K562 (cell line): Measurements from ENCODE around the gene CA5B.
"Not testable (repeated sequence)": the region's sequence is repeated elsewhere in the genome, so short reads cannot be mapped to it uniquely, and the experiment has no call there.

Source experiments
- CBFB ChIP-seq: sonication (generic); formaldehyde crosslinking; IDR thresholded peaks from 2 replicates; pipeline ENCODE4 v1.4.0; 2020; ENCODE audit warnings: mild to moderate bottlenecking, missing genetic modification reagents
- CCAR2 ChIP-seq: fragments of 200-400 bp; formaldehyde crosslinking; IDR thresholded peaks from 2 replicates; pipeline ENCODE4 v1.6.1; 2017; ENCODE audit warnings: mild to moderate bottlenecking, low read depth, low read length
- CEBPG ChIP-seq, 3 experiments: fragments of 200-800 bp in 1 of 3; sonication (Bioruptor generic) in 1 of 3; sonication (generic) in 1 of 3; formaldehyde crosslinking in 1 of 3; IDR thresholded peaks in 2 of 3; conservative IDR thresholded peaks in 1 of 3; 2 replicates each; pipeline versions ENCODE4 v1.6.1 to v1.8.0; 2016 to 2022; ENCODE audit warnings: missing compliant biosample characterization in 2 of 3, missing genetic modification characterization in 2 of 3, mild to moderate bottlenecking in 1 of 3, missing genetic modification reagents in 1 of 3
- JUN ChIP-seq, 2 experiments: sonication (generic) in 1 of 2; formaldehyde crosslinking in 1 of 2; IDR thresholded peaks; 2 replicates each; pipeline versions ENCODE4 v1.6.1 to v1.8.0; 2012 to 2022; ENCODE audit warnings: borderline replicate concordance in 2 of 2, mild to moderate bottlenecking in 2 of 2, improper control_type of control experiment in 1 of 2, low read depth in 1 of 2, low read length in 1 of 2, missing genetic modification reagents in 1 of 2
- PBX2 ChIP-seq, 2 experiments: IDR thresholded peaks in 1 of 2; conservative IDR thresholded peaks in 1 of 2; 2 replicates each; pipeline ENCODE4 v1.6.1; 2016; ENCODE audit warnings: low read depth in 2 of 2, mild to moderate bottlenecking in 1 of 2, missing compliant biosample characterization in 1 of 2, missing genetic modification characterization in 1 of 2, moderate library complexity in 1 of 2
- SIN3A ChIP-seq, 2 experiments: fragments of 150-350 bp in 1 of 2; IDR thresholded peaks; 2 replicates each; pipeline ENCODE4 v1.6.1; 2011 to 2016; ENCODE audit warnings: borderline replicate concordance in 2 of 2, low read depth in 2 of 2, low read length in 2 of 2, mild to moderate bottlenecking in 2 of 2, moderate library complexity in 2 of 2; ENCODE audit not compliant: control insufficient read depth in 1 of 2
- ZZZ3 ChIP-seq: fragments of 450-650 bp; IDR thresholded peaks from 2 replicates; pipeline ENCODE4 v1.6.1; 2016; ENCODE audit warnings: antibody characterized with exemption, mild to moderate bottlenecking, moderate library complexity
- TF ChIP-seq, protein P1 (sequence below): fragments of 450-650 bp; IDR thresholded peaks from one replicate; pipeline ENCODE4 v1.6.1; 2018; ENCODE audit warnings: mild to moderate bottlenecking, moderate library complexity; ENCODE audit not compliant: partially characterized antibody
- TF ChIP-seq, protein P2 (sequence below): IDR thresholded peaks from 3 replicates; pipeline ENCODE4 v1.6.1; 2011; ENCODE audit warnings: borderline replicate concordance, mild to moderate bottlenecking; ENCODE audit not compliant: insufficient read length, insufficient read depth
- TF ChIP-seq, protein P3 (sequence below), 3 experiments: IDR thresholded peaks in 2 of 3; conservative IDR thresholded peaks in 1 of 3; 2 replicates each; pipeline ENCODE4 v1.5.1; 2011 to 2012; ENCODE audit warnings: low read length in 3 of 3, mild to moderate bottlenecking in 3 of 3, control low read depth in 2 of 3, improper control_type of control experiment in 1 of 3, inconsistent platforms in 1 of 3, low read depth in 1 of 3, mixed read lengths in 1 of 3, moderate library complexity in 1 of 3; ENCODE audit not compliant: insufficient read depth in 2 of 3
- TF ChIP-seq, protein P4 (sequence below), 2 experiments: IDR thresholded peaks; 2 replicates each; pipeline ENCODE4 v1.6.1; 2012; ENCODE audit warnings: improper control_type of control experiment in 2 of 2, low read depth in 2 of 2, low read length in 2 of 2, borderline replicate concordance in 1 of 2

GRCh38 chrX:15831347-15831746 lies 93.3 kb downstream of the CA5B start:
- not testable (repeated sequence) for TF ChIP-seq ZZZ3; CBFB (CRISPR knock-in tag); SIN3A (IDR thresholded peaks at IDR 0.05; ENCODE audit: borderline replicate concordance in 2 of 2, control insufficient read depth in 1 of 2, low read depth in 2 of 2, low read length in 2 of 2); CEBPG (CRISPR knock-in tag; IDR thresholded peaks at IDR 0.05); CEBPG (tag; conservative IDR thresholded peaks at IDR 0.05 in 1 of 2, IDR thresholded peaks at IDR 0.05 in 1 of 2); PBX2 (CRISPR knock-in tag; IDR thresholded peaks at IDR 0.05; ENCODE audit: low read depth); PBX2 (tag; conservative IDR thresholded peaks at IDR 0.05; ENCODE audit: low read depth); CCAR2; JUN (IDR thresholded peaks at IDR 0.05; ENCODE audit: borderline replicate concordance, low read depth, low read length); JUN (CRISPR knock-in tag; IDR thresholded peaks at IDR 0.05; ENCODE audit: borderline replicate concordance)
- TF ChIP-seq, protein P1, sequence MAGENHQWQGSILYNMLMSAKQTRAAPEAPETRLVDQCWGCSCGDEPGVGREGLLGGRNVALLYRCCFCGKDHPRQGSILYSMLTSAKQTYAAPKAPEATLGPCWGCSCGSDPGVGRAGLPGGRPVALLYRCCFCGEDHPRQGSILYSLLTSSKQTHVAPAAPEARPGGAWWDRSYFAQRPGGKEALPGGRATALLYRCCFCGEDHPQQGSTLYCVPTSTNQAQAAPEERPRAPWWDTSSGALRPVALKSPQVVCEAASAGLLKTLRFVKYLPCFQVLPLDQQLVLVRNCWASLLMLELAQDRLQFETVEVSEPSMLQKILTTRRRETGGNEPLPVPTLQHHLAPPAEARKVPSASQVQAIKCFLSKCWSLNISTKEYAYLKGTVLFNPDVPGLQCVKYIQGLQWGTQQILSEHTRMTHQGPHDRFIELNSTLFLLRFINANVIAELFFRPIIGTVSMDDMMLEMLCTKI, result not testable (repeated sequence)
- TF ChIP-seq, protein P2, sequence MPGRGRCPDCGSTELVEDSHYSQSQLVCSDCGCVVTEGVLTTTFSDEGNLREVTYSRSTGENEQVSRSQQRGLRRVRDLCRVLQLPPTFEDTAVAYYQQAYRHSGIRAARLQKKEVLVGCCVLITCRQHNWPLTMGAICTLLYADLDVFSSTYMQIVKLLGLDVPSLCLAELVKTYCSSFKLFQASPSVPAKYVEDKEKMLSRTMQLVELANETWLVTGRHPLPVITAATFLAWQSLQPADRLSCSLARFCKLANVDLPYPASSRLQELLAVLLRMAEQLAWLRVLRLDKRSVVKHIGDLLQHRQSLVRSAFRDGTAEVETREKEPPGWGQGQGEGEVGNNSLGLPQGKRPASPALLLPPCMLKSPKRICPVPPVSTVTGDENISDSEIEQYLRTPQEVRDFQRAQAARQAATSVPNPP, result not testable (repeated sequence)
- TF ChIP-seq, protein P3, sequence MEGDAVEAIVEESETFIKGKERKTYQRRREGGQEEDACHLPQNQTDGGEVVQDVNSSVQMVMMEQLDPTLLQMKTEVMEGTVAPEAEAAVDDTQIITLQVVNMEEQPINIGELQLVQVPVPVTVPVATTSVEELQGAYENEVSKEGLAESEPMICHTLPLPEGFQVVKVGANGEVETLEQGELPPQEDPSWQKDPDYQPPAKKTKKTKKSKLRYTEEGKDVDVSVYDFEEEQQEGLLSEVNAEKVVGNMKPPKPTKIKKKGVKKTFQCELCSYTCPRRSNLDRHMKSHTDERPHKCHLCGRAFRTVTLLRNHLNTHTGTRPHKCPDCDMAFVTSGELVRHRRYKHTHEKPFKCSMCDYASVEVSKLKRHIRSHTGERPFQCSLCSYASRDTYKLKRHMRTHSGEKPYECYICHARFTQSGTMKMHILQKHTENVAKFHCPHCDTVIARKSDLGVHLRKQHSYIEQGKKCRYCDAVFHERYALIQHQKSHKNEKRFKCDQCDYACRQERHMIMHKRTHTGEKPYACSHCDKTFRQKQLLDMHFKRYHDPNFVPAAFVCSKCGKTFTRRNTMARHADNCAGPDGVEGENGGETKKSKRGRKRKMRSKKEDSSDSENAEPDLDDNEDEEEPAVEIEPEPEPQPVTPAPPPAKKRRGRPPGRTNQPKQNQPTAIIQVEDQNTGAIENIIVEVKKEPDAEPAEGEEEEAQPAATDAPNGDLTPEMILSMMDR (IDR thresholded peaks at IDR 0.05 in 2 of 3, conservative IDR thresholded peaks at IDR 0.05 in 1 of 3; ENCODE audit: insufficient read depth in 2 of 3, low read depth in 1 of 3, low read length in 3 of 3), result not testable (repeated sequence)
- TF ChIP-seq, protein P4, sequence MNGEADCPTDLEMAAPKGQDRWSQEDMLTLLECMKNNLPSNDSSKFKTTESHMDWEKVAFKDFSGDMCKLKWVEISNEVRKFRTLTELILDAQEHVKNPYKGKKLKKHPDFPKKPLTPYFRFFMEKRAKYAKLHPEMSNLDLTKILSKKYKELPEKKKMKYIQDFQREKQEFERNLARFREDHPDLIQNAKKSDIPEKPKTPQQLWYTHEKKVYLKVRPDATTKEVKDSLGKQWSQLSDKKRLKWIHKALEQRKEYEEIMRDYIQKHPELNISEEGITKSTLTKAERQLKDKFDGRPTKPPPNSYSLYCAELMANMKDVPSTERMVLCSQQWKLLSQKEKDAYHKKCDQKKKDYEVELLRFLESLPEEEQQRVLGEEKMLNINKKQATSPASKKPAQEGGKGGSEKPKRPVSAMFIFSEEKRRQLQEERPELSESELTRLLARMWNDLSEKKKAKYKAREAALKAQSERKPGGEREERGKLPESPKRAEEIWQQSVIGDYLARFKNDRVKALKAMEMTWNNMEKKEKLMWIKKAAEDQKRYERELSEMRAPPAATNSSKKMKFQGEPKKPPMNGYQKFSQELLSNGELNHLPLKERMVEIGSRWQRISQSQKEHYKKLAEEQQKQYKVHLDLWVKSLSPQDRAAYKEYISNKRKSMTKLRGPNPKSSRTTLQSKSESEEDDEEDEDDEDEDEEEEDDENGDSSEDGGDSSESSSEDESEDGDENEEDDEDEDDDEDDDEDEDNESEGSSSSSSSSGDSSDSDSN (IDR thresholded peaks at IDR 0.05; ENCODE audit: borderline replicate concordance in 1 of 2, low read depth in 2 of 2, low read length in 2 of 2), result not testable (repeated sequence)
